ENCODE results near the gene KRTAP10-10. TPM values are rescaled to one million over a fixed set of nuclear protein-coding genes. Genes with fewer than 3 reads are reported as not detected.
A peak's percentile ranks its signal among the peaks of the same experiment; 100 is the strongest.
"Not testable (repeated sequence)": the region's sequence is repeated elsewhere in the genome, so short reads cannot be mapped to it uniquely, and the experiment has no call there.

Gene KRTAP10-10
- total RNA-seq, 2 experiments from 2014 or later: not detected

DNA sequence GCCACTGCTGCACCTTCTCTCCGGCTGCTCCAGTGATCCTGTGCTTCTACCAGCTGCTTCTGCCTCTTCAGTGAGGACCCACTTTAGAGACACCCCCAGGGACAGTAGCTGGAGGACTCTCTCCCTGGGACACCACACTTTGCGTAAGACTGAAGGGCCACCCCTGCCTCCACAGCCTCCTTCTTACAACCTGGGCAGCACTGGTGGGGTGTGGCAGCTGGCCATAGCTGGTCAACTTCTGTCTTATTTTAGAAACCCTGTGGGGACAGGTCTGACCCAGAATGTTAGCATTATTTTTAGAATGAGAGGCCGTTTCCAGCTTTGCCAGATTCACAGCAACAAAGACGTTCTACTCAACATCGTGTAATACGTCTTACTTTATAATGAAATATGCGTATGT lies 11.4 kb upstream of the KRTAP10-10 start:
- POLR2A ChIA-PET: no interaction called here
- H3K36me3 Mint-ChIP-seq (ENCODE audit: low read depth): peaks cover 24% of the 10 kb centered on the region
- H3K27me3 Mint-ChIP-seq: peaks cover 11% of the 10 kb centered on the region
- H3K9me3 Mint-ChIP-seq: peaks cover 47% of the 10 kb centered on the region
- DNase-seq: no peak
- CTCF ChIA-PET: interaction anchor here (1.0 to 1.3 kb wide), 2 partner anchors 28 to 32 kb away, joined by 3 read pairs; partner anchors contain the start of gene KRTAP12-3
- peaks cover 12% of the 10 kb centered on the region for H3K4me1 Mint-ChIP-seq
- no peak overlapping the region for H3K27ac Mint-ChIP-seq
- no peak overlapping the region for H3K4me3 Mint-ChIP-seq

DNA sequence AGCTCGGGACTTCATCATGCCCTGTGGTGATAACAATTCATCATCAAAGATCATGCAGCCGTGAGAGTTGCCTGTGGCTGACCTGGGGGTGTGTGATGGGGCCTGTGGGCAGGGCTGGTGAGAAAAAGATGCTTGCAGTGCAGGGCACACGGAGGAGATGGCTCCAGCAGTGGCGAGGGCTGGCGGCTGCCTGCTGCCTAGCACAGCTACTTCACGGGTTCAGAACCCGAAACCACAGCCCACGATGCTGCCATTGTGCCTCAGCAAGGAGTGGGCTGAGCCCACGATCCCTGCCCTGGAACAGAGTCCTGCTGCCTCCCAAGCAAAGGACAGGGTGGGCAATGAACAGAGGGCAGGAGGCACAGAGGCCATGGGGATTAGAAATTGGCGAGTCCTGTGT lies 10.9 kb upstream of the KRTAP10-10 start:
- Mint-ChIP-seq H3K36me3 (ENCODE audit: low read depth) (peaks cover 26% of the 10 kb centered on the region), H3K4me3 (no peak overlapping the region), H3K9me3 (peaks cover 49% of the 10 kb centered on the region), H3K4me1 (peaks cover 12% of the 10 kb centered on the region), H3K27ac (no peak overlapping the region), H3K27me3 (peaks cover 11% of the 10 kb centered on the region)
- ChIA-PET POLR2A (no interaction called here), CTCF (interaction anchor here (1.0 to 1.5 kb wide), 3 partner anchors 17 to 31 kb away, joined by 3 read pairs; partner anchors contain the start of gene KRTAP12-3)
- DNase-seq: no peak

DNA sequence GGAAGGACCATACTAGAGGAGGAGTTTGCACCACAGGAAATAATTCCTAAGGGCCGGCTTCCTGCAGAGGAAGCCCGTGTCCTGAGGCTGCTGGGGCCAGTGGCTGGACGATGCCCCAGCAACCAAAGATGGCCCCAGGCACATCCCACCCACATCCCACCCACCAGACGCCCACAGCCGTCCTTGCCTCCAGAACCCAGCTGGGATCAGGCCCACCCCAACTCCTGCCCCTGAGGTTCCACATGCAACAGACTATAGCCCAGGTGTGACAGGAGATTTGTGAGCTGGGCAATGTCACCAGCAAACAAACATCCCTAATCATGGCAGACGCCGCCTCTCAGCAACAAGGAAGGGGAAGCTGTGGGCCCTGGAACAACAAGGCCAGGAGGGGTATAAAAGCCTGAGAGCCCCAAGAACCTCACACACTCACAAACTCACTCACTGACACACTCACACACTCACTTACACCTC lies 10.4 kb upstream of the KRTAP10-10 start, which contains the start of gene KRTAP10-9:
KRTAP10-9 (plus strand) TSS at position 421 of the 471 bp plus-strand sequence. CDS start 79 bp downstream, outside the sequence.
- Mint-ChIP-seq H3K27ac (no peak within 1 kb of the TSS), H3K27me3 (peaks cover 12% of the 10 kb centered on the region), H3K9me3 (peaks cover 51% of the 10 kb centered on the region), H3K36me3 (ENCODE audit: low read depth) (peaks cover 25% of the 10 kb centered on the region), H3K4me1 (peaks cover 12% of the 10 kb centered on the region), H3K4me3 (no peak within 1 kb of the TSS)
- POLR2A ChIA-PET: no interaction called here
- DNase-seq: no peak
- CTCF ChIA-PET: interaction anchor here (1.2 to 1.5 kb wide), 2 partner anchors 18 to 87 kb away, joined by 3 read pairs; no protein-coding TSS in a partner anchor

DNA sequence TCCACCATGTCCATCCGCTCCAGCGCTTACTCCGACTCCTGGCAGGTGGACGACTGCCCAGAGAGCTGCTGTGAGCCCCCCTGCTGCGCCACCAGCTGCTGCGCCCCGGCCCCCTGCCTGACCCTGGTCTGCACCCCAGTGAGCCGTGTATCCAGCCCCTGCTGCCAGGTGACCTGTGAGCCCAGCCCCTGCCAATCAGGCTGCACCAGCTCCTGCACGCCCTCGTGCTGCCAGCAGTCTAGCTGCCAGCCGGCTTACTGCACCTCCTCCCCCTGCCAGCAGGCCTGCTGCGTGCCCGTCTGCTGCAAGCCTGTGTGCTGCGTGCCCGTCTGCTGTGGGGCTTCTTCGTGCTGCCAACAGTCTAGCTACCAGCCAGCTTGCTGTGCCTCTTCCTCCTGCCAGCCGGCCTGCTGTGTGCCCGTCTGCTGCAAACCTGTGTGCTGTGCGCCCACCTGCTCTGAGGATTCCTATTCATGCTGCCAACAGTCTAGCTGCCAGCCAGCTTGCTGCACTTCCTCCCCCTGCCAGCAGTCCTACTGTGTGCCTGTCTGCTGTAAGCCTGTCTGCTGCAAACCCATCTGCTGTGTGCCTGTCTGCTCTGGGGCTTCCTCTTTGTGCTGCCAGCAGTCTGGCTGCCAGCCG lies 9.9 kb upstream of the KRTAP10-10 start:
- DNase-seq, H3K27ac Mint-ChIP-seq, H3K4me3 Mint-ChIP-seq, POLR2A ChIA-PET: not testable (repeated sequence)
- H3K9me3 Mint-ChIP-seq: peaks cover 53% of the 10 kb centered on the region
- peaks cover 12% of the 10 kb centered on the region for H3K4me1 Mint-ChIP-seq
- H3K27me3 Mint-ChIP-seq: peaks cover 13% of the 10 kb centered on the region
- CTCF ChIA-PET: interaction anchor here (1.2 to 1.5 kb wide), 2 partner anchors 18 to 86 kb away, joined by 3 read pairs; no protein-coding TSS in a partner anchor
- peaks cover 24% of the 10 kb centered on the region for H3K36me3 Mint-ChIP-seq (ENCODE audit: low read depth)

DNA sequence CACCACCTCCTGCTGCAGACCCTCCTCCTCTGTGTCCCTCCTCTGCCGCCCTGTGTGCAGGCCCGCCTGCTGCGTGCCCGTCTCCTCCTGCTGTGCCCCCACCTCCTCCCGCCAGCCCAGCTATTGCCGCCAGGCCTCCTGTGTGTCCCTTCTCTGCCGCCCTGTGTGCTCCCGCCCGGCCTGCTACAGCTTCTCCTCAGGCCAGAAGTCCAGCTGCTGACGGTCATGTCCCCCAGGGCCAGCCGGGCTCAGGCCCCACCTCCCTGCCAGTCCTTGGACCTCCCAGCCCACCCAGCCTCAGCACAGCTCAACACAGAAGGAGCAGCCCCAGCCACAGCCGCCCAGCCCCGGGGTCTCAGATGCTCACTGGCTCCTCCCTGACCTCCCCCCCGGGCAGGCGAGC lies 9.3 kb upstream of the KRTAP10-10 start:
- POLR2A ChIA-PET, DNase-seq, H3K27ac Mint-ChIP-seq, H3K4me3 Mint-ChIP-seq: not testable (repeated sequence)
- H3K27me3 Mint-ChIP-seq: peaks cover 13% of the 10 kb centered on the region
- H3K4me1 Mint-ChIP-seq: peaks cover 12% of the 10 kb centered on the region
- peaks cover 24% of the 10 kb centered on the region for H3K36me3 Mint-ChIP-seq (ENCODE audit: low read depth)
- peaks cover 48% of the 10 kb centered on the region for H3K9me3 Mint-ChIP-seq
- CTCF ChIA-PET: interaction anchor here (1.2 to 1.6 kb wide), 3 partner anchors 19 to 86 kb away, joined by 3 read pairs; partner anchors contain the start of gene KRTAP12-4

DNA sequence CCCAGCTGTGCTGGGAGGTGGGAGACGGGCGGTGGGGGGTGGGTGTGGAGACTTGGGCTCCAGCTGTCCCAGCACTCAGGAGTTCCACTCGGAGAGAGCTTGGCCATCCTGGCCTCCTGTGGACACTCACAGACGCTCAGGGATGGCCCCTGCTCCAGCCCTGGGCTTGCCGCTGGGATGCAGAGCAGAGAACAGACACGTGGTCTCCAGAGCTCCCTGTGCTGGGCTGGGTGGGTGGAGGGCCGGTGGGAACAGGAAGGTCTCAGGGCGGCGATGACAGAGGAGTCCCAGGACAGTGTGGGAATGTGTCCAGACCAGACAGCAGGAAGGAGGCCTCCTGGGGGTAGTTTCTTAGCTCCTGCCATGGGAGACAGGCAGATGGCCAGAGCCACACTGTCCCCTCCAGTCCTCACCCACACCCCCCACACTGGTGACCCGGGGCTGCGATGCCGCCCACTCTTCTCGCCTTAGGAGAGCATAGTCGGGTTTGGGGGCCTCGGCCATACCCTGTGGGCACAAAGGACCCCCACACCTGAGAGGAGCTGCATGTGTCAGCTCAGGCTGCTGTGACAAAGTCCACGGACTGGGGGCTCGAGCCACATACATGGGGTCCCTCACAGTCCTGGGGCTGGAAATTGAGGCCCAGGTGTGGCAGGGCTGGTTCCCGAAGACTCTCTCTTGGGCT lies 8.3 kb upstream of the KRTAP10-10 start:
- H3K27ac Mint-ChIP-seq: no peak overlapping the region
- CTCF ChIA-PET: interaction anchor here (1.6 kb wide), 1 partner anchor 26 kb away, joined by 3 read pairs; the partner anchor contains the start of gene KRTAP12-4
- POLR2A ChIA-PET: no interaction called here
- H3K9me3 Mint-ChIP-seq: peaks cover 43% of the 10 kb centered on the region
- peaks cover 13% of the 10 kb centered on the region for H3K27me3 Mint-ChIP-seq
- H3K4me3 Mint-ChIP-seq: no peak overlapping the region
- peaks cover 12% of the 10 kb centered on the region for H3K4me1 Mint-ChIP-seq
- no peak for DNase-seq
- H3K36me3 Mint-ChIP-seq (ENCODE audit: low read depth): peaks cover 19% of the 10 kb centered on the region

DNA sequence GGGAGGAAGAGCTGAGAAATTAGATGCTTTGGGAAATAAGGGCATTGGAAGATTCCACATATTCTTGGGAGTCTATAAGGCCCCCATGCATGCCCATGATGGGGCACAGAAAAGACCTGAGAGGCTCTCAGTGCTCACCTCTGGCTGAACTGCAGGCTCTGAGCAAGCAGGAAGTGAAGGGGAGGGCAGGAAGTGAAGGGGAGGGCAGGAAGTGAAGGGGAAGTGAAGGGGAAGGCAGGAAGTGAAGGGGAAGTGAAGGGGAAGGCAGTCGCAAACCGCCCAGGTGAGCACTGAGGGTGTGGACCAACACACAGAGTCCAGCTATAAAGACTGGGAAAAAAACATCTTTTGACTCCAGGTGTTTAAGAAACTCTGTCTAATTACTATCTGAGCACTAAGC lies 6.7 kb upstream of the KRTAP10-10 start:
- no peak overlapping the region for H3K4me3 Mint-ChIP-seq
- no peak for DNase-seq
- CTCF ChIA-PET: no interaction called here
- peaks cover 15% of the 10 kb centered on the region for H3K27me3 Mint-ChIP-seq
- H3K4me1 Mint-ChIP-seq: peaks cover 12% of the 10 kb centered on the region
- no peak overlapping the region for H3K27ac Mint-ChIP-seq
- H3K36me3 Mint-ChIP-seq (ENCODE audit: low read depth): peaks cover 13% of the 10 kb centered on the region
- H3K9me3 Mint-ChIP-seq: peaks cover 34% of the 10 kb centered on the region
- POLR2A ChIA-PET: no interaction called here

DNA sequence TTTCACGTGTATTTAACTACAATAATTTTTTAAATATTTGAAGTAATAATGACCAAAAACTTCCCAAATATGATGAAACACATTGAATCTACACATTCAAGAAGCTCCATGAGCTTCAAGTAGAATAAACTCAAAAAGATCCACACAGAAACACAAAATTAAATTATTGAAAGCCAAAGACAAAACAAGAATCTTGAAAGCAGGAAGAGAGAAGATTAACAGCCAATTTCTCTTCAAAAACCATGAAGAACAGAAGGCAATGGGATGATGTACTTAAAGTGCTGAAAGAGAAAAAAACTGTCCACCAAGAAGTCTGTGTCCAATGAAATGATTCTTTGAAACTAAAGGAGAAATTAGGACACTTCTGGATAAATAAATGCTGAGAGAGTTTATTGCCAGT lies 5.1 kb upstream of the KRTAP10-10 start:
- POLR2A ChIA-PET: no interaction called here
- Mint-ChIP-seq H3K36me3 (ENCODE audit: low read depth) (peaks cover 13% of the 10 kb centered on the region), H3K4me3 (no peak overlapping the region), H3K27me3 (peaks cover 15% of the 10 kb centered on the region), H3K4me1 (peaks cover 12% of the 10 kb centered on the region), H3K27ac (no peak overlapping the region), H3K9me3 (peaks cover 34% of the 10 kb centered on the region)
- DNase-seq: no peak
- CTCF ChIA-PET: no interaction called here

DNA sequence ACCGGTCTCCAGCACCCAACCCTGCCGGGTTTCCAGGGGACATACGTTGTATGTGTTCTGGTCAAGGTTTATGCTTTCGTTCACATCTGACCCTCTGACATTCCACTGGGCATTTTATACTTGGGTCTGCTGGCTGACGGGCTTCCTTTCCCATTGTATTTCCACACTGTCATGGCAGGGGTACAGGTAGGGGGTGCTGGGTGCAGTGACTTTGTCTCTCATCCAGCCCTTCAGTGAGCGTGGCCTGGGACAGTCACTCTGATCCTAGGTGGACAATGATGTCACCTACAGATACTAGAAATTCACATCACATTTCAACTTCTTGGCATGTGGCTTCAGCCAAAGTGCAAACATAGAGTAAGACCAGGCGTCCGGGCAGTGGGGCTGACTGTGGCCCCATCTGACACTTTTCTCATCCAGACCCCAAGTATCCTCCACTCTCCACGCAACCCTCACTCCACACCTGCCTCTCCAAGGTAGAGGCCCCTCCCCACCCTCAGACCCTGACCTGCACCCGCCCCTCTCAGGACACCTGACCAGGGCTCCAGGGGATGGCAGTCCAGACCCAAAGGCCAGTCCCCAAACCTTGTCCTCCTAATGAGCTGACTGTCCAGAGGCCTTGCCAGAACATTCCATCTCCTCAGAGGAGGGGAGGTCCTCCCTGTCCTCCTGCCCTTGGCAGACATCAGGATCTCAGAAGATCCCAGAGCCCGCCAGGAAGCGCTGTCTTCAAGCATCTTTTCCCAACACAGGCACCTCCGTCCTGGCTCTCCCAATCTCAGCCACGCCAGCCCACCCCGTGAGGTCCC lies 743 bp upstream of the KRTAP10-10 start:
- Mint-ChIP-seq H3K36me3 (ENCODE audit: low read depth) (no peaks in the 10 kb centered on the region), H3K27me3 (peaks cover 15% of the 10 kb centered on the region), H3K27ac (no peak overlapping the region), H3K4me3 (no peak overlapping the region), H3K4me1 (no peaks in the 10 kb centered on the region), H3K9me3 (peaks cover 23% of the 10 kb centered on the region)
- ChIA-PET CTCF (no interaction called here), POLR2A (no interaction called here)
- DNase-seq: no peak

DNA sequence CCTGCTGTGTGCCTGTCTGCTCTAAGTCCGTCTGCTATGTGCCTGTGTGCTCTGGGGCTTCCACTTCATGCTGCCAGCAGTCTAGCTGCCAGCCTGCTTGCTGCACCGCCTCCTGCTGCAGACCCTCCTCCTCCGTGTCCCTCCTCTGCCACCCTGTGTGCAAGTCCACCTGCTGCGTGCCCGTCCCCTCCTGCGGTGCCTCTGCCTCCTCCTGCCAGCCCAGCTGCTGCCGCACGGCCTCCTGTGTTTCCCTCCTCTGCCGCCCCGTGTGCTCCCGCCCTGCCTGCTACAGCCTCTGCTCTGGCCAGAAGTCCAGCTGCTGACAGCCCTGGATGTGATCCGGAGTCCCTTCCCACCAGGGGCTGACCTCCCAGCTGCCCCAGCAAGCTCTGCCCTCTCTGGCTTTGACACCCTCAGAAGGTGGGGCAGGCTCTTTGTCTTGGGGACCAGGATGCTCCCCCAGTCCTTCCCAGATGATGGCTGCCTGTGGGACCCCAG lies 744 bp downstream of the KRTAP10-10 start:
- POLR2A ChIA-PET; H3K36me3 Mint-ChIP-seq (ENCODE audit: low read depth); CTCF ChIA-PET: not testable (repeated sequence)

DNA sequence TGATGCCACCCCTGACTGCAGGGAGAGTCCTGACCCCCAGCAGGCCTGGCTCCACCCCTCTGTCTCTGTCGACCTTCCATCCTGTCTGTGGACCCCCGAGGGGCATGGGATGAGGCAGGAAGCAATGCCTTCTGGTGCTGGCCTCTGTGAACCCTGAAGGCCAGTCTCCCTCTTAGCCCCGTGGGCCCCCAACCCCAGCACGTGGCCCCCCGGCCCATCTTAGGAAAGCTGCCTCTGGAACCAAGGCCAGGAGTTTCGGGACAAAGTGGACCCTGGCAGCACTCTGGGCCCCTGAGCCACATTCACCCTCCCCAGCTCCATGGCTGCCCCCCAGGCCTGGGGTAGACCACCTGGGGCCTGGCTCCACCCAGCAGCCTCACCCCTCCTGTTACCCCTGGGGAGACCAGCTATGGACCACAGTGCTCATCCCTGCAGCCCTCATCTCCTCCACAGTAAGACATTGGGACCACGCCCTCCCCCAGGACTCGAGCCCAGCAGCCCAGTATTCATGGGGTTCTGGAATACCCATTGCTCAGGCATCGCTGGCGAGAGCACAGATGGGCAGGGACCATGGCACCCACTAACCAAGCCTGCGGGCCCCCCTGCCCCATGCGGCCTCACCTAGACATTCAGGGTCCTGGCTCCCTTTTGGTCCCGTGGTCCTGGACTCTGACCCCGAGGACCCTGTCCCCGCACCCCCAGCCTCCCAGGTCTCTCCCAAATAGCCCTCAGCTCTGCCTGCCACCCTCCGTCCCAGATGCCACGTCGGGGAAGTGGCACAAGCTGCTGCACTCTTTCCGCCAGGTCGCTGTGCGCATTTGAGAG lies 1.6 kb downstream of the KRTAP10-10 start:
- H3K4me3 Mint-ChIP-seq; DNase-seq; H3K4me1 Mint-ChIP-seq; CTCF ChIA-PET; POLR2A ChIA-PET; H3K36me3 Mint-ChIP-seq (ENCODE audit: low read depth); H3K27ac Mint-ChIP-seq: not testable (repeated sequence)
- Mint-ChIP-seq H3K27me3 (peaks cover 10% of the 10 kb centered on the region), H3K9me3 (peaks cover 22% of the 10 kb centered on the region)

More for the DNA sequence above, 744 bp downstream of the KRTAP10-10 start:
- Mint-ChIP-seq H3K27ac (peak overlapping the region; percentile 7), H3K9me3 (peaks cover 22% of the 10 kb centered on the region), H3K27me3 (peaks cover 14% of the 10 kb centered on the region)
- H3K4me3 Mint-ChIP-seq, DNase-seq, H3K4me1 Mint-ChIP-seq: not testable (repeated sequence)

DNA sequence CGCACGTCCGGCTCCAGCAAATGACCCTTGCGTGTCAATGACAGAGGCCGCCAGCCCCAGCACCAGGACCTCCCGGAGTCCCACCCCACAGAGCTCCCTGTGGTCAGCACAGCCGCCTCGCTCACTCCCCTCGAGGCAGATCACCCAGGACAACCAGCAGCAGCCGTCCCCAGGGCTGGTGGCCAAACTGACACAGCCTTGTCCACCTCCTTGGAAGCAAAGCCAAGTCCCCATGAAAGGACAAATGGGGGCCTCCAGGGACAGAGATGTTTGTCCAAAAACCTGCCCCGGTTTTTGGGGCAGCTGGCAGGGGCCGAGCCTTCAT lies 2.1 kb downstream of the KRTAP10-10 start:
- Mint-ChIP-seq H3K4me1 (no peaks in the 10 kb centered on the region), H3K27me3 (peaks cover 7% of the 10 kb centered on the region), H3K4me3 (no peak overlapping the region), H3K9me3 (peaks cover 28% of the 10 kb centered on the region), H3K36me3 (ENCODE audit: low read depth) (peaks cover 4% of the 10 kb centered on the region), H3K27ac (no peak overlapping the region)
- DNase-seq: no peak
- CTCF ChIA-PET: no interaction called here
- POLR2A ChIA-PET: no interaction called here

Measured in activated CD4-positive, alpha-beta T cell treated with anti-CD3 and anti-CD28 coated beads, Interleukin-2, amount 10 ng/mL, durations not matched to agents 7 days and 5 days (primary cell).